BJ (cell line): ENCODE data around the gene RAD51B. TPM values are rescaled to one million over a fixed set of nuclear protein-coding genes. Genes with fewer than 3 reads are reported as not detected.
"Not testable (repeated sequence)": the region's sequence is repeated elsewhere in the genome, so short reads cannot be mapped to it uniquely, and the experiment has no call there.

Source experiments
- CTCF ChIA-PET: fragments of 350-600 bp; formaldehyde crosslinking; extraction: SDS; loops from one replicate; lab custom pipeline; 2021; ENCODE audit warnings: antibody characterized with exemption, inconsistent platforms; lab: Yijun Ruan, JAX
- POLR2A ChIA-PET: fragments of 300-600 bp; sonication (Branson Sonifier 250); formaldehyde crosslinking; extraction: SDS; loops from one replicate; lab custom pipeline; 2021; ENCODE audit warnings: antibody characterized with exemption; lab: Charles Lee
- DNase-seq: peaks from one replicate; pipeline ENCODE4 v3.0.0-alpha.2; 2011; ENCODE audit warnings: low read depth
- H3K27me3 ChIP-seq: 2 replicates; pipeline ENCODE4 v1.6.0; 2011; ENCODE audit warnings: low read length; ENCODE audit not compliant: control insufficient read depth, insufficient read depth
- H3K36me3 ChIP-seq: 2 replicates; pipeline ENCODE4 v1.5.1; 2011; ENCODE audit warnings: low read length; ENCODE audit not compliant: control insufficient read depth, insufficient read depth
- H3K4me3 ChIP-seq: 2 replicates; pipeline ENCODE4 v1.5.1; 2011; ENCODE audit warnings: low read depth, mild to moderate bottlenecking, control low read depth, low read length
- CTCF ChIP-seq: IDR thresholded peaks from 2 replicates; pipeline ENCODE4 v1.5.1; 2011; ENCODE audit warnings: low read depth, mild to moderate bottlenecking, control low read depth, inconsistent platforms, low read length, moderate library complexity; ENCODE audit not compliant: insufficient read depth
- polyA plus RNA-seq: library from polyadenylated mRNA; depleted of rRNA; stranded (reverse); fragments of >200 nt; gene quantifications from 2 replicates; pipeline ENCODE4 v1.2.3, GENCODE V29; 2011

RAD51B gene
- polyA plus RNA-seq, 1 experiment: 5.6 TPM

GRCh38 chr14:68696721-68697495 lies 877.3 kb downstream of the RAD51B start:
- Histone ChIP-seq H3K4me3 (no peak overlapping the region), H3K27me3 (no peaks in the 10 kb centered on the region), H3K36me3 (no peaks in the 10 kb centered on the region)
- ChIA-PET POLR2A (no interaction called here), CTCF (no interaction called here)
- no peak for DNase-seq
- no peak for TF ChIP-seq CTCF

GRCh38 chr14:68698773-68699172 lies 879.2 kb downstream of the RAD51B start:
- H3K4me3 ChIP-seq, DNase-seq, H3K36me3 ChIP-seq, H3K27me3 ChIP-seq, CTCF ChIA-PET, POLR2A ChIA-PET: not testable (repeated sequence)

GRCh38 chr14:68701001-68701741 lies 881.6 kb downstream of the RAD51B start:
- POLR2A ChIA-PET: no interaction called here
- no peak for TF ChIP-seq CTCF
- no peak for DNase-seq
- Histone ChIP-seq H3K27me3 (no peaks in the 10 kb centered on the region), H3K36me3 (no peaks in the 10 kb centered on the region), H3K4me3 (no peak overlapping the region)
- CTCF ChIA-PET: no interaction called here

- no peak for TF ChIP-seq CTCF
- Histone ChIP-seq H3K27me3 (no peaks in the 10 kb centered on the region), H3K36me3 (no peaks in the 10 kb centered on the region), H3K4me3 (no peak overlapping the region)
- CTCF ChIA-PET: no interaction called here
- POLR2A ChIA-PET: no interaction called here
- DNase-seq: no peak
These were observed 882.6 kb downstream of the RAD51B start for GRCh38 chr14:68702135-68702534.

GRCh38 chr14:68702578-68702977 lies 883.0 kb downstream of the RAD51B start:
- H3K36me3 ChIP-seq: no peaks in the 10 kb centered on the region
- ChIA-PET POLR2A (no interaction called here), CTCF (no interaction called here)
- no peak overlapping the region for H3K4me3 ChIP-seq
- TF ChIP-seq CTCF: no peak
- no peaks in the 10 kb centered on the region for H3K27me3 ChIP-seq
- DNase-seq: no peak
